ENCODE measurements around the gene PPM1H.

DNA sequence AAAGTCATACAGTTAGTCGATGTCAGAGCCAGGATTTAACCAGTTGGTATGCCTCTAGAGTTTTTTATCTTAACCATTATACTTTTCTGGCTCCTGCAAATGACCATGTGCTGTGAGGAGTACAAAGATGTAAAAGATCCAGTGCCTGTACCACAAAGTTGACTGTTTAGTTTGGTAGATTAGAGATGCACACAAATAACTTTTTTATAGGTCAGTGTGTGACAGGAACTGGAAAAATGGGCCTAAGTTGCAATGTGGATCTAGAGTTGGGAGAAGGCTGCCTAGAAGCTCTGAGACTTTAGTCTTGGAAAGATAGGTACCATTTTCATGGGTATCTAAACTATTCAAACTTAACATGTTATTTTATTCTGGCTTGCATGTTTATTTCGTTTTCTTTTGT, 32.8 kb upstream of the PPM1H start:
- TF ChIP-seq, protein P1, sequence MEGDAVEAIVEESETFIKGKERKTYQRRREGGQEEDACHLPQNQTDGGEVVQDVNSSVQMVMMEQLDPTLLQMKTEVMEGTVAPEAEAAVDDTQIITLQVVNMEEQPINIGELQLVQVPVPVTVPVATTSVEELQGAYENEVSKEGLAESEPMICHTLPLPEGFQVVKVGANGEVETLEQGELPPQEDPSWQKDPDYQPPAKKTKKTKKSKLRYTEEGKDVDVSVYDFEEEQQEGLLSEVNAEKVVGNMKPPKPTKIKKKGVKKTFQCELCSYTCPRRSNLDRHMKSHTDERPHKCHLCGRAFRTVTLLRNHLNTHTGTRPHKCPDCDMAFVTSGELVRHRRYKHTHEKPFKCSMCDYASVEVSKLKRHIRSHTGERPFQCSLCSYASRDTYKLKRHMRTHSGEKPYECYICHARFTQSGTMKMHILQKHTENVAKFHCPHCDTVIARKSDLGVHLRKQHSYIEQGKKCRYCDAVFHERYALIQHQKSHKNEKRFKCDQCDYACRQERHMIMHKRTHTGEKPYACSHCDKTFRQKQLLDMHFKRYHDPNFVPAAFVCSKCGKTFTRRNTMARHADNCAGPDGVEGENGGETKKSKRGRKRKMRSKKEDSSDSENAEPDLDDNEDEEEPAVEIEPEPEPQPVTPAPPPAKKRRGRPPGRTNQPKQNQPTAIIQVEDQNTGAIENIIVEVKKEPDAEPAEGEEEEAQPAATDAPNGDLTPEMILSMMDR (IDR thresholded peaks at IDR 0.05), result no peak
- TF ChIP-seq EZH2 (IDR thresholded peaks at IDR 0.05; ENCODE audit: borderline replicate concordance, insufficient read depth, low read depth, low read length, poor library complexity, severe bottlenecking), result no peak

All from B cell (primary cell).